ENCODE data around the gene AGT.

The AGT gene

GRCh38 chr1:230690101-230690500 lies 23.8 kb downstream of the AGT start:
- no peak for DNase-seq (ENCODE audit: extremely low read depth, insufficient read length)
- H3K4me3 ChIP-seq (replicated peaks; ENCODE audit: low read depth, low read length): no peak overlapping the region
- no peak for TF ChIP-seq CTCF (IDR thresholded peaks at IDR 0.05; ENCODE audit: insufficient read depth, low read length, poor library complexity, severe bottlenecking)
- H3K27me3 ChIP-seq (replicated peaks; ENCODE audit: control insufficient read depth, insufficient read depth, low read length): no peaks in the 10 kb centered on the region
- H3K36me3 ChIP-seq (ENCODE audit: control insufficient read depth, insufficient read depth, low read length): peaks cover 30% of the 10 kb centered on the region

- no peak overlapping the region for H3K4me3 ChIP-seq (replicated peaks; ENCODE audit: low read depth, low read length)
- peaks cover 26% of the 10 kb centered on the region for H3K36me3 ChIP-seq (ENCODE audit: control insufficient read depth, insufficient read depth, low read length)
- H3K27me3 ChIP-seq (replicated peaks; ENCODE audit: control insufficient read depth, insufficient read depth, low read length): no peaks in the 10 kb centered on the region
- TF ChIP-seq CTCF (IDR thresholded peaks at IDR 0.05; ENCODE audit: insufficient read depth, low read length, poor library complexity, severe bottlenecking): no peak
- DNase-seq (ENCODE audit: extremely low read depth, insufficient read length): no peak
These were observed 27.2 kb downstream of the AGT start for GRCh38 chr1:230686747-230687146.

GRCh38 chr1:230684998-230685397 lies 28.9 kb downstream of the AGT start:
- H3K4me3 ChIP-seq (replicated peaks; ENCODE audit: low read depth, low read length): no peak overlapping the region
- no peak for TF ChIP-seq CTCF (IDR thresholded peaks at IDR 0.05; ENCODE audit: insufficient read depth, low read length, poor library complexity, severe bottlenecking)
- no peak for DNase-seq (ENCODE audit: extremely low read depth, insufficient read length)
- H3K27me3 ChIP-seq (replicated peaks; ENCODE audit: control insufficient read depth, insufficient read depth, low read length): no peaks in the 10 kb centered on the region
- H3K36me3 ChIP-seq (ENCODE audit: control insufficient read depth, insufficient read depth, low read length): peaks cover 21% of the 10 kb centered on the region

GRCh38 chr1:230684146-230684545 lies 29.8 kb downstream of the AGT start:
- no peak for DNase-seq (ENCODE audit: extremely low read depth, insufficient read length)
- H3K4me3 ChIP-seq (replicated peaks; ENCODE audit: low read depth, low read length): no peak overlapping the region
- no peaks in the 10 kb centered on the region for H3K27me3 ChIP-seq (replicated peaks; ENCODE audit: control insufficient read depth, insufficient read depth, low read length)
- no peak for TF ChIP-seq CTCF (IDR thresholded peaks at IDR 0.05; ENCODE audit: insufficient read depth, low read length, poor library complexity, severe bottlenecking)
- peaks cover 16% of the 10 kb centered on the region for H3K36me3 ChIP-seq (ENCODE audit: control insufficient read depth, insufficient read depth, low read length)

- TF ChIP-seq CTCF (IDR thresholded peaks at IDR 0.05; ENCODE audit: insufficient read depth, low read length, poor library complexity, severe bottlenecking): no peak
- no peaks in the 10 kb centered on the region for H3K27me3 ChIP-seq (replicated peaks; ENCODE audit: control insufficient read depth, insufficient read depth, low read length)
- DNase-seq (ENCODE audit: extremely low read depth, insufficient read length): no peak
- H3K4me3 ChIP-seq (replicated peaks; ENCODE audit: low read depth, low read length): no peak overlapping the region
- peaks cover 13% of the 10 kb centered on the region for H3K36me3 ChIP-seq (ENCODE audit: control insufficient read depth, insufficient read depth, low read length)
These were observed 30.9 kb downstream of the AGT start for GRCh38 chr1:230682882-230683610.

- Histone ChIP-seq H3K4me3 (replicated peaks; ENCODE audit: low read depth, low read length) (no peak overlapping the region), H3K27me3 (replicated peaks; ENCODE audit: control insufficient read depth, insufficient read depth, low read length) (no peaks in the 10 kb centered on the region), H3K36me3 (ENCODE audit: control insufficient read depth, insufficient read depth, low read length) (peaks cover 13% of the 10 kb centered on the region)
- TF ChIP-seq CTCF (IDR thresholded peaks at IDR 0.05; ENCODE audit: insufficient read depth, low read length, poor library complexity, severe bottlenecking): no peak
- no peak for DNase-seq (ENCODE audit: extremely low read depth, insufficient read length)
These were observed 31.6 kb downstream of the AGT start for GRCh38 chr1:230682274-230682673.
